ENCODE data around the gene ZDHHC8.
"Not testable (repeated sequence)": the region's sequence is repeated elsewhere in the genome, so short reads cannot be mapped to it uniquely, and the experiment has no call there.

The ZDHHC8 gene

GRCh38 chr22:20145206-20145831, 13.7 kb downstream of the ZDHHC8 start:
- no peak for DNase-seq

GRCh38 chr22:20145832-20146223, 14.2 kb downstream of the ZDHHC8 start:
- no peak for DNase-seq

- DNase-seq, result no peak
Measured at GRCh38 chr22:20146777-20147176, 15.2 kb downstream of the ZDHHC8 start.

GRCh38 chr22:20147237-20147988, 15.8 kb downstream of the ZDHHC8 start:
- no peak for DNase-seq

- DNase-seq, result no peak
Measured at GRCh38 chr22:20148414-20148813, 16.8 kb downstream of the ZDHHC8 start.

GRCh38 chr22:20149257-20150250, 17.9 kb downstream of the ZDHHC8 start:
- DNase-seq, result no peak

GRCh38 chr22:20150381-20151275, 19.0 kb downstream of the ZDHHC8 start, which contains the start of gene CCDC188:
Gene CCDC188, minus strand, starts transcription at chr22:20151055. Its CDS starts 69 bp downstream, at chr22:20150986.
- no peak for DNase-seq

GRCh38 chr22:20151276-20151588, 19.6 kb downstream of the ZDHHC8 start:
- DNase-seq, result no peak

GRCh38 chr22:20152464-20152890, 20.9 kb downstream of the ZDHHC8 start:
- DNase-seq, result no peak

- no peak for DNase-seq
Measured at GRCh38 chr22:20153945-20154344, 22.3 kb downstream of the ZDHHC8 start.

GRCh38 chr22:20154602-20155187, 23.1 kb downstream of the ZDHHC8 start:
- no peak for DNase-seq

- peak; percentile 89 for DNase-seq
Measured at GRCh38 chr22:20155330-20156041, 23.9 kb downstream of the ZDHHC8 start.

- no peak for DNase-seq
Measured at GRCh38 chr22:20156042-20156389, 24.4 kb downstream of the ZDHHC8 start.

GRCh38 chr22:20156611-20157429, 25.2 kb downstream of the ZDHHC8 start:
- DNase-seq, result peak; percentile 63

- DNase-seq, result no peak
Measured at GRCh38 chr22:20157430-20158183, 26.0 kb downstream of the ZDHHC8 start.

GRCh38 chr22:20158391-20159036, 26.9 kb downstream of the ZDHHC8 start:
- DNase-seq, result no peak

GRCh38 chr22:20159076-20159475, 27.5 kb downstream of the ZDHHC8 start:
- no peak for DNase-seq

- not testable (repeated sequence) for DNase-seq
Measured at GRCh38 chr22:20159531-20159930, 27.9 kb downstream of the ZDHHC8 start.

- DNase-seq, result no peak
Measured at GRCh38 chr22:20160041-20160440, 28.4 kb downstream of the ZDHHC8 start.

Data from NCI-H1105 (cell line).